ENCODE results near the gene TRIP13.

The TRIP13 gene

DNA sequence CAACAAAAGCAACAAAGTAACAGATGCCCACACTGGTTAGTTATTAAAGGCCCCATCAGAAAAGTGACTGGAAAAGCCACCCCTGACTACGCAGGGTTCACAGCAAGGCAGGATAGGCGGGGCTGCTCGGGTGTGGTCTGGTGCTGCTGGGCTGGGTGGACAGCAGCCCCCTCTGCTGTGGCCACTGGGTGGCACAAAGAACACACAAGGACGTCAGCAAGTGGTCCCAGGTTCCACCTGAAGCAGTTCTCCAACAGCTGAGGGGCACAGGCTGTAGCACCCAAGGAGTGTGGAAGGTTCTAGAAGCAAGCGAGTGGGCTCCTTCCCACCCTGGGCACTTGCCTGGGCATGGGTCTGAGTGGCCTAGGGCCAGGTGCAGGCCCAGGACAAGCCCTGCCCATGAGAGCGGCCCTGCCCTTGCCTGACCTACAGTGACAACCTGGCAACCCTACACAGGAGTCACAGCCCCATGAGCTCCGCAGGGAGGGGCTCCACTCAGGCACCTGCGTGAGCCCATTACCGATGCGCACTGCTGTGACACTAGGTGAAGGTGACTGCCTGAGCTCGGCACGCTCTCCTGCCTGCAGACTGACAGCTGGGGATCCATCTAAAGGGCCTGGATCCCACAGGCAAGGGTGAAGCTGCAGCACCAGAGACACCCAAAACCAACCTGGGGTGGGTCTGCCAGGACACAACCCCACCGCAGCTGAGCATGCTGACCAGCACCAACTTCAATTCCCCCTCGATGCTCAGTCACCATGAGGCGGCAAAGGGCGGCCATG lies 8.1 kb upstream of the TRIP13 start:
- TF ChIP-seq, protein P1, sequence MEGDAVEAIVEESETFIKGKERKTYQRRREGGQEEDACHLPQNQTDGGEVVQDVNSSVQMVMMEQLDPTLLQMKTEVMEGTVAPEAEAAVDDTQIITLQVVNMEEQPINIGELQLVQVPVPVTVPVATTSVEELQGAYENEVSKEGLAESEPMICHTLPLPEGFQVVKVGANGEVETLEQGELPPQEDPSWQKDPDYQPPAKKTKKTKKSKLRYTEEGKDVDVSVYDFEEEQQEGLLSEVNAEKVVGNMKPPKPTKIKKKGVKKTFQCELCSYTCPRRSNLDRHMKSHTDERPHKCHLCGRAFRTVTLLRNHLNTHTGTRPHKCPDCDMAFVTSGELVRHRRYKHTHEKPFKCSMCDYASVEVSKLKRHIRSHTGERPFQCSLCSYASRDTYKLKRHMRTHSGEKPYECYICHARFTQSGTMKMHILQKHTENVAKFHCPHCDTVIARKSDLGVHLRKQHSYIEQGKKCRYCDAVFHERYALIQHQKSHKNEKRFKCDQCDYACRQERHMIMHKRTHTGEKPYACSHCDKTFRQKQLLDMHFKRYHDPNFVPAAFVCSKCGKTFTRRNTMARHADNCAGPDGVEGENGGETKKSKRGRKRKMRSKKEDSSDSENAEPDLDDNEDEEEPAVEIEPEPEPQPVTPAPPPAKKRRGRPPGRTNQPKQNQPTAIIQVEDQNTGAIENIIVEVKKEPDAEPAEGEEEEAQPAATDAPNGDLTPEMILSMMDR (conservative IDR thresholded peaks at IDR 0.05) = no peak
- no peak for TF ChIP-seq ZFX (IDR thresholded peaks at IDR 0.05)
- no peak overlapping the region for H3K27ac ChIP-seq

DNA sequence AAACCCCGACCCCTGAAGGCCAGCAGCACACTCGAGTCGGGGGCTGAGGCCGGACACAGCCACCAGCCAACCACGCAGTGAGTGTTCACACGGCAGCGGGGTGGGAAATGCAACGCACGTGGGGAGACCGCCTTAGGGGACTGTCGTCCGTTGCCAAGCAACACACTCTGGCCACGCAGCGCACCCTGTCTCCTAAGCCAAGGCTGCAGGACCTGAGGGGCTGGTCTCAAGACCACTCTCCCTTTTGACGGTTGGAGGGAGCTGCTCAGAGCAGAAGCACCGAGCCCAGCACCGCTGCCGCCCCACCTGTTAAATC lies 7.6 kb upstream of the TRIP13 start:
- TF ChIP-seq, protein P1 (conservative IDR thresholded peaks at IDR 0.05) = no peak
- no peak for TF ChIP-seq ZFX (IDR thresholded peaks at IDR 0.05)
- no peak overlapping the region for H3K27ac ChIP-seq

DNA sequence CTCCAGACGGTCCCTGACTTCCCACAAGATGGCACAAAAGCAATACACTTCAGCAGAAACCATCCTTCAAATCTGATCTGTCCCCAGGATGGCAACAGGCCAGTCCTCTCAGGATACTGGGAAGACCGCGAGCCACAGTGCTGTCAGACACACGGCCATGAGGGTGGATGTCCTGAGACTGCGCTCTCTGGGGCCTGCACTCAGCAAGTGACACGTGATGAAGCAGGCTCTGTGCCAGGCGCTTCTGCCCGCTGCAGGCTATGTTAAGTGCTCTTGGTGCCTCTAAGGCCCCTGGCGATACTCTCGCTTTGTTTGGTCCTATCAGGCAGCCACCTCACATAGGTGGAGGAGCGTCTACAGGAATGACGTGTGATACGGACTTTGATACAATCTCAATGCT lies 7.2 kb upstream of the TRIP13 start:
- TF ChIP-seq, protein P1 (conservative IDR thresholded peaks at IDR 0.05) = no peak
- TF ChIP-seq ZFX (IDR thresholded peaks at IDR 0.05) = no peak

DNA sequence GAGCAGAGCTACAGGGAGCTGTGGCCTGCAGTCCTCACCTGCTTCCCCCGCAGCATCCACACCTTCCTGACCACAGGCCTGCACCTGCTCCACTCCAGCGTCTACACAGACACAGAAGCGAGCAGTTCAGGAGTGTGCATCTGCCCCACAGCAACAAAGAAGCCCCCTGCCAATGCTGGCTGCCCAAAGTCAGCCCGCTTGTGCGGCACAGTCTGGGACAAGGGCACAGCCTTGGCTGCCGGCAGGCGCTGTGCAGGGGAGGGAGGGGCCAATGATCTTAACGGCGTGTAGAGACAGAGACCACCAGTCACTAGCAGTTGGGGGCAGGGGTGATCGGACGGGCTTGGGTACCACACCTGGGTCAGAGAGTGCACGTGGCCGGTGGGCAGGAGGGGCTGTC lies 6.6 kb upstream of the TRIP13 start:
- no peak overlapping the region for H3K27ac ChIP-seq
- no peak for TF ChIP-seq ZFX (IDR thresholded peaks at IDR 0.05)
- TF ChIP-seq, protein P1 (conservative IDR thresholded peaks at IDR 0.05) = no peak

More for the DNA sequence above, 7.2 kb upstream of the TRIP13 start:
- no peak overlapping the region for H3K27ac ChIP-seq

DNA sequence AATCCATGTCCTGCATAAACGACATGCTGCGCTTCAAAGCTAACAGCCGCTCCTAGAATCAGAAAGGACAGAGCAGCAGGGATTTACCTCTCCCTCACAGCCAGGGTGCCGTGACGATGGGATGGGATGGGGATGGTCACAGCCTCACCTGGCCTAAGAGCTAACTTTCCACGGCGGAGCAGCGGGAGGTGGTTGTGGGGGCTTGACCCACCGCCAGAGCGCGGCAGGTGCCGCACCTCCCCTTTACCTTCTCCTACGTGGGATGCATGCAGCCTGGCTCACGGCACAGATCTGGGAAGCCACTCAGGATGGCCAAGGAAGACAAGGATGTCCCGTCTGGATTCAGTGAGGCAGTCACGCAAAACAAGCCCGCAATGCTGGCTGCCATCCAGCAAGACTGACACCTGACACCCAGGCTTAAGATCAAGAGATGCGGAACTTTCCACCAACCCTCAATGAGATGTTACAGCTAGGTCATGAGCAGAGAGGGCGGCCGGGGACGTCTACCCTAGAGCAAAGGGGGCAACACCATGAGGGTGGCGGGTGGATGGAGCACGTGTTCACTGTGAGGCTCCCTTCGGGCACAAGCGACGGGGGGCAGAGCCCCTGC lies 5.9 kb upstream of the TRIP13 start:
- no peak for TF ChIP-seq ZFX (IDR thresholded peaks at IDR 0.05)
- TF ChIP-seq, protein P1 (conservative IDR thresholded peaks at IDR 0.05) = no peak
- no peak overlapping the region for H3K27ac ChIP-seq

DNA sequence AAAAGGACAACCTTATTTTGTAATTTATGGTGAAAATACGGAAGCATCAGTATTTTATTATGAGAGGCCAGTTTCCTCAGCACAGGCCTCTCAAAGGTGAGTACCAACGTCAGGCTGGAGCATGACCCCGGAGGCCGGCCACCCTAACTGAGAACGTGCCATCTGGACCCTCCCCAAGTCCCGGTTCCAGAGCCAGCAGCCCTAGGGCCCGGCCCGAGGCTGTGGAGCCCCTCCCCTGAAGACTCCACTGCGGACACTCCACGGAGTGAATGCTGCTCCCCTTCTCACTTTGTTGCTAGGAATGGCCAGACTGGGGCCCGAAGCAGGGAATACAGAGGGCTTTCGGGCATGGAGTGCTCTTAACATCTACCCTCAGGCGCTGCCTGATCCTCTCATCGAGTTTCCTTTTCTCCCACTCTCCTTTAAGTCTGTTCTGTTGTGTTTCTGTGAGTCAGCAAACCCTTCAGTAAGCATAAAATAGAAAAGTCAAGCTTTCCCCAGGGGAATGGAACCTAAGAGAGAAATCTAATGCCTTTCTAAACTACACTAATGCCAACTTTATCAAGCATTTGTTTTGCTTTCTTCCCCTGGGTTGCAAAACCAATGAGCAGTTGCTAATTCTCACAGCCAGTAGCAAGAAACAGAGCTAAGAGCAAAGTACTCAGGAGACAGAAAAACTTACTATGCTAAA lies 4.6 kb upstream of the TRIP13 start:
- TF ChIP-seq ZFX (IDR thresholded peaks at IDR 0.05) = no peak
- TF ChIP-seq, protein P1 (conservative IDR thresholded peaks at IDR 0.05) = no peak
- H3K27ac ChIP-seq = no peak overlapping the region

DNA sequence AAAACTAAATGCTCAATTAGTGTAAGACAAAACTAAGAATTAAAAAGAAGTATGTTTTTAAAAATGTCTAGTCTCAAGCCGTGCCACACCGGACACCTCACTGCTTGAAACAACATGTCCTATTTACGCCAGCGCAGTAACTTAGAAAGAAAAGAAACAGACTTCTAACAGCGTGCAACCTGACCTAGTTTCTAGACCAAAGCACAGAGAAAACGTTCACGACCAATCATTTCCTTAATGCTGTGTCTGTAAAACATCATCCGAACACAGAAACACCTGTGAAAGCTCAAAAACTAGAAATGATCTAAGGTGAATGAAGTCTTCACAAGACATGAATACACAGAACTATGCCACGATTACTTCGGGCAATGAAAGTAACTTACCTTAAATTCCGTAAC lies 4.0 kb upstream of the TRIP13 start:
- H3K27ac ChIP-seq = no peak overlapping the region
- TF ChIP-seq, protein P1 (conservative IDR thresholded peaks at IDR 0.05) = no peak
- no peak for TF ChIP-seq ZFX (IDR thresholded peaks at IDR 0.05)
